Nucleus accumbens (tissue), 56 donors: Measurements from ENCODE around the gene ESR2.
"Not testable (repeated sequence)": the region's sequence is repeated elsewhere in the genome, so short reads cannot be mapped to it uniquely, and the experiment has no call there.

Source experiments
- DNase-seq, 56 donors: peaks; one replicate each; lab custom pipeline; 2025; lab: John Stamatoyannopoulos, UW

ESR2 gene

GRCh38 chr14:64053694-64054669 is 240.2 kb downstream of the ESR2 start:
- peak in 1 of 56 donors; percentile 2 for DNase-seq

- no peak for DNase-seq
Measured at GRCh38 chr14:64049616-64050381, 244.4 kb downstream of the ESR2 start.

DNA sequence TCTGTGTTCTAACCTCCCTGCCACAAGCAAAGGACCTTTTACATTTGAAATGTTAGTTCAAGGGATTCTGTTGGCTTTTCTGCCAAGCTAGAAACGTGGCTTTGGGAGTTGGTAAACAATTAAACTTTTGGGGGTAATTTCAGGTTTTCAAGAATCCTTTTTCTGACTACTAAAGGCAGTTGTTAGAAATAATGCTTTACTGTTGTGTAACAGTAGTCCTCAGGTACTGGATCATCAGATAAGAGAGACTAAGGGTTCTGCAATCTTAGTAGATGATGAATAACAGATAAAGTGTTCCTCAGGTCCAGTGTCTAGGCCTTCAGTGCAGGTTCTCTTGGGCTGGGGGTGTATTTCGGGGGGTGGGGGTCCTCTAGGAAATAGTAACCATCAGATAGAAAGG is 249.1 kb downstream of the ESR2 start:
- no peak for DNase-seq

DNA sequence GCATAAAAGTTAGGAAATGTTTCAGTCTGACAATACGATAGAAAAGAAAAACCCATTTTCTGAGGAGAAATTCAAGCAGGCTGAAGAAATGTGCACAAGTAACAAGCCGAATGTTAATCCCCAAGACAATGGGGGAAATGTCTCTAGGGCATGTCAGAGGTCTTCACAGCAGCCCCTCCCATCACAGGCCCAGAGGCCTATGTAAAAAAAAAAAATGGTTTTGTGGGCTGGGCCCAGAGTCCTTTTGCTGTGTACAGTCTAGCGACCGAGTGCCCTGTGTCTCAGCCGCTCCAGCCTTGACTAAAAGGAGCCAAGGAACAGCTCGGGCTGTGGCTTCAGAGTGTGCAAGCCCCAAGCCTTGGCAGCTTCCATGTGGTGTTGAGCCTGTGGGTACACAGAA is 250.9 kb downstream of the ESR2 start:
- DNase-seq = not testable (repeated sequence)

DNA sequence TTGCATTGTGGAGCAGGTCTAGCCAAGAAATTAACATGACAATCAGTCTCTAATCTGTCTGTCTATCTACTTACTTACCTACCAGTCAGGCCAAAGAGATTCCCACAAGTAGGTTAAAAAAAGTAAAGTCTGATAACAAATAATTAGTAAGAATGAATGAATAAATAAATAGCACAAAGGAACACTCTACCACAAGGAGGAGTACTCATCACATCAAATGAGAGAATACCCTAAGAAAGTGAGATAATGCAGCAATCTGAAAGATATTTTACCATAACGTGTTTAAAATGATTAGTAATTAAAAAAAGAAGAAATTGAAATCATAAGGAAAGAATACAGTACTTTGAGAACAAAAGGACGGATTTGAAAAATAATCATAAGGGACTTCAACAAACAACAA is 254.1 kb downstream of the ESR2 start:
- no peak for DNase-seq

GRCh38 chr14:64038841-64039542 is 255.2 kb downstream of the ESR2 start:
- DNase-seq = no peak

DNA sequence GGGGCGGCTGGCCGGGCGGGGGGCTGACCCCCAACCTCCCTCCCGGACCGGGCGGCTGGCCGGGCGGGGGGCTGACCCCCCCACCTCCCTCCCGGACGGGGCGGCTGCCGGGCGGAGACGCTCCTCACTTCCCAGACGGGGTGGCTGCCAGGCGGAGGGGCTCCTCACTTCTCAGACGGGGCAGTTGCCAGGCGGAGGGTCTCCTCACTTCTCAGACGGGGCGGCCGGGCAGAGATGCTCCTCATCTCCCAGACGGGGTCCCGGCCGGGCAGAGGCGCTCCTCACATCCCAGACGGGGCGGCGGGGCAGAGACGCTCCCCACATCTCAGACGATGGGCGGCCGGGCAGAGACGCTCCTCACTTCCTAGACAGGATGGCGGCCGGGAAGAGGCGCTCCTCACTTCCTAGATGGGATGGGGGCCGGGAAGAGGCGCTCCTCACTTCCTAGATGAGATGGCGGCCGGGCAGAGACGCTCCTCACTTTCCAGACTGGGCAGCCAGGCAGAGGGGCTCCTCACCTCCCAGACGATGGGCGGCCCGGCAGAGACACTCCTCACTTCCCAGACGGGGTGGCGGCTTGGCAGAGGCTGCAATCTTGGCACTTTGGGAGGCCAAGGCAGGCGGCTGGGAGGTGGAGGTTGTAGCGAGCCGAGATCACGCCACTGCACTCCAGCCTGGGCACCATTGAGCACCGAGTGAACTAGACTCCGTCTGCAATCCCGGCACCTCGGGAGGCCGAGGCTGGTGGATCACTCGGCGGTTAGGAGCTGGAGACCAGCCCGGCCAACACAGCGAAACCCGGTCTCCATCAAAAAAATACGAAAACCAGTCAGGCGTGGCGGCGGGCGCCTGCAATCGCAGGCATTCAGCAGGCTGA is 256.1 kb downstream of the ESR2 start:
- DNase-seq = not testable (repeated sequence)

DNA sequence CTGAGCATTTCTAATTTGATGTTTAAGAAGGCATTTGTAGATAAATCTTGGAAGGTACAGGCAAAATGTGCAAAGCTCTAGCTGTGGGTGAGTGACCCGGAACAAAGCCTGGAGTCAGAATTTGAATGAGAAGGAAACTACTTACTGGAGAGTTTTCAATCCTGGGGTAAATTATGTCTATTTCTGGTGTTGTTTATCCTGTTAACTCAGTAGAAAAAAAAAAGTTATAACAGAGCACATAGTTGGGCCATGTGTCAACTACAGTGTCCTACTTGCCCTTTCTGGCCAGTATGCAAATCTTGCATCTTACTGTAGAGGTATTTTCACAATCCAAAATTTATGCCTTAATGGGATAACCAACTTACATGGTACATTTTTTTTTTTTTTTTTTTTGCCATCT is 259.0 kb downstream of the ESR2 start:
- DNase-seq = no peak
